Hepatocyte (in vitro differentiated cells): Measurements from ENCODE around the gene SORCS2. TPM values are rescaled to one million over a fixed set of nuclear protein-coding genes. Genes with fewer than 3 reads are reported as not detected.

Experiments used
- DNase-seq: peaks from one replicate; pipeline ENCODE4 v3.0.0-alpha.2; 2016; ENCODE audit warnings: low spot score
- H2AFZ ChIP-seq: fragments of 200-600 bp; sonication (generic); 2 replicates; pipeline ENCODE4 v1.6.0; 2016; ENCODE audit warnings: antibody characterized with exemption, mild to moderate bottlenecking
- H3K27ac ChIP-seq: fragments of 200-600 bp; sonication (generic); 2 replicates; pipeline ENCODE4 v1.5.1; 2016; ENCODE audit warnings: mild to moderate bottlenecking
- H3K27me3 ChIP-seq: fragments of 200-600 bp; sonication (generic); 2 replicates; pipeline ENCODE4 v1.6.1; 2016
- H3K36me3 ChIP-seq: fragments of 200-600 bp; sonication (generic); replicated peaks from 2 replicates; pipeline ENCODE4 v1.5.1; 2016; ENCODE audit warnings: low read depth; ENCODE audit not compliant: insufficient read depth
- H3K4me1 ChIP-seq: fragments of 200-600 bp; sonication (generic); 2 replicates; pipeline ENCODE4 v1.5.1; 2016; ENCODE audit warnings: mild to moderate bottlenecking, moderate library complexity; ENCODE audit not compliant: insufficient read depth
- H3K4me2 ChIP-seq: fragments of 200-600 bp; sonication (generic); 2 replicates; pipeline ENCODE4 v1.6.0; 2016
- H3K4me3 ChIP-seq: fragments of 200-600 bp; sonication (generic); 2 replicates; pipeline ENCODE4 v1.5.1; 2016; ENCODE audit warnings: mild to moderate bottlenecking
- H3K79me2 ChIP-seq: fragments of 200-600 bp; sonication (generic); 2 replicates; pipeline ENCODE4 v1.6.0; 2017; ENCODE audit warnings: mild to moderate bottlenecking
- H3K9me2 ChIP-seq: fragments of 200-600 bp; sonication (generic); replicated peaks from 2 replicates; pipeline ENCODE4 v1.6.0; 2017; ENCODE audit warnings: mild to moderate bottlenecking; ENCODE audit not compliant: insufficient read depth
- H3K9me3 ChIP-seq: fragments of 200-600 bp; sonication (generic); 2 replicates; pipeline ENCODE4 v1.5.1; 2016; ENCODE audit warnings: low read depth, mild to moderate bottlenecking
- H4K20me1 ChIP-seq: fragments of 200-600 bp; sonication (generic); 2 replicates; pipeline ENCODE4 v1.6.0; 2016; ENCODE audit warnings: mild to moderate bottlenecking; ENCODE audit not compliant: insufficient read depth, poor library complexity, severe bottlenecking
- EZH2 ChIP-seq: fragments of 200-600 bp; sonication (generic); IDR thresholded peaks from 2 replicates; pipeline ENCODE4 v1.6.1; 2016; ENCODE audit warnings: antibody characterized with exemption, mild to moderate bottlenecking, borderline replicate concordance
- EZH2phosphoT487 ChIP-seq: fragments of 200-600 bp; sonication (generic); IDR thresholded peaks from one replicate; pipeline ENCODE4 v1.6.1; 2018; ENCODE audit warnings: antibody characterized with exemption, mild to moderate bottlenecking, low read depth, moderate library complexity; ENCODE audit not compliant: unreplicated experiment, severe bottlenecking
- WGBS: methylation state at CpG from one replicate; pipeline ENCODE4 v1.1.6; 2016; ENCODE audit warnings: low lambda C conversion rate; ENCODE audit errors: missing lambda C conversion rate; 5-methylcytosine and 5-hydroxymethylcytosine counted together
- polyA plus RNA-seq: library from polyadenylated mRNA; unstranded; fragments of >200 nt; fragmentation: Nextera tagmentation; extraction: Ambion mirVana; gene quantifications from 2 replicates; pipeline ENCODE4 v1.2.1, GENCODE V29; 2016
- total RNA-seq: library from RNA; depleted of rRNA; stranded (reverse); fragments of >200 nt; gene quantifications from 2 replicates; pipeline ENCODE4 v1.2.3, GENCODE V29; 2014
- TF ChIP-seq, protein P1 (sequence below): fragments of 200-600 bp; sonication (generic); IDR thresholded peaks from 2 replicates; pipeline ENCODE4 v1.5.1; 2016; ENCODE audit warnings: antibody characterized with exemption, mild to moderate bottlenecking; ENCODE audit not compliant: poor library complexity

SORCS2 gene
- total and polyA plus RNA-seq, 2 experiments from 2014 or later: 1.6 to 4.8 TPM

DNA sequence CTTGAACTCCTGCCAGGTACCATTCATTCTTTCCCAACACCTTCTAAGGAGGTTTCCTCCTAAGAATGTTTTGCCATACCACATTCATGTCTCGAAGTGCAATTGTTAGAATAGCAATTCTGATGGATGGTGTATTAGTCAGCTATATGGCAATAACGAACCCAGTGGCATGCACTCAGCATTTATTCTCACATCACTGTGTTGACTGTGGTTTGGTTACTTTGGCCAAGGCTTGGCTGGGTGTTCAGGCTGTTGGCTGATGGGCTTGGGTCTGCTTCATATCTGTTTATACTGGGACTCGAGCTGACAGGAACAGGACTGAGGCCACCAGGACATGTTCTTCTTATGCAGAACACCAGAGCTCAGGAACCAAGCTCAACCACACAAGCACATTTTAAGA lies 210.7 kb downstream of the SORCS2 start:
- no peaks in the 10 kb centered on the region for H3K9me2 ChIP-seq
- TF ChIP-seq, protein P1, sequence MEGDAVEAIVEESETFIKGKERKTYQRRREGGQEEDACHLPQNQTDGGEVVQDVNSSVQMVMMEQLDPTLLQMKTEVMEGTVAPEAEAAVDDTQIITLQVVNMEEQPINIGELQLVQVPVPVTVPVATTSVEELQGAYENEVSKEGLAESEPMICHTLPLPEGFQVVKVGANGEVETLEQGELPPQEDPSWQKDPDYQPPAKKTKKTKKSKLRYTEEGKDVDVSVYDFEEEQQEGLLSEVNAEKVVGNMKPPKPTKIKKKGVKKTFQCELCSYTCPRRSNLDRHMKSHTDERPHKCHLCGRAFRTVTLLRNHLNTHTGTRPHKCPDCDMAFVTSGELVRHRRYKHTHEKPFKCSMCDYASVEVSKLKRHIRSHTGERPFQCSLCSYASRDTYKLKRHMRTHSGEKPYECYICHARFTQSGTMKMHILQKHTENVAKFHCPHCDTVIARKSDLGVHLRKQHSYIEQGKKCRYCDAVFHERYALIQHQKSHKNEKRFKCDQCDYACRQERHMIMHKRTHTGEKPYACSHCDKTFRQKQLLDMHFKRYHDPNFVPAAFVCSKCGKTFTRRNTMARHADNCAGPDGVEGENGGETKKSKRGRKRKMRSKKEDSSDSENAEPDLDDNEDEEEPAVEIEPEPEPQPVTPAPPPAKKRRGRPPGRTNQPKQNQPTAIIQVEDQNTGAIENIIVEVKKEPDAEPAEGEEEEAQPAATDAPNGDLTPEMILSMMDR: no peak
- TF ChIP-seq EZH2 (no peak), EZH2phosphoT487 (no peak)
- no peaks in the 10 kb centered on the region for H4K20me1 ChIP-seq
- H3K9me3 ChIP-seq: peaks cover 5% of the 10 kb centered on the region
- no peaks in the 10 kb centered on the region for H3K27me3 ChIP-seq
- H2AFZ ChIP-seq: no peak overlapping the region
- H3K4me1 ChIP-seq: peaks cover under 1% of the 10 kb centered on the region
- no peaks in the 10 kb centered on the region for H3K36me3 ChIP-seq
- H3K4me2 ChIP-seq: no peak overlapping the region
- no peak for DNase-seq
- no peak overlapping the region for H3K4me3 ChIP-seq
- 71% methylated on average over 3 of the region's 3 CpGs for WGBS
- peak overlapping the region; percentile 83 for H3K27ac ChIP-seq
- H3K79me2 ChIP-seq: no peaks in the 10 kb centered on the region

DNA sequence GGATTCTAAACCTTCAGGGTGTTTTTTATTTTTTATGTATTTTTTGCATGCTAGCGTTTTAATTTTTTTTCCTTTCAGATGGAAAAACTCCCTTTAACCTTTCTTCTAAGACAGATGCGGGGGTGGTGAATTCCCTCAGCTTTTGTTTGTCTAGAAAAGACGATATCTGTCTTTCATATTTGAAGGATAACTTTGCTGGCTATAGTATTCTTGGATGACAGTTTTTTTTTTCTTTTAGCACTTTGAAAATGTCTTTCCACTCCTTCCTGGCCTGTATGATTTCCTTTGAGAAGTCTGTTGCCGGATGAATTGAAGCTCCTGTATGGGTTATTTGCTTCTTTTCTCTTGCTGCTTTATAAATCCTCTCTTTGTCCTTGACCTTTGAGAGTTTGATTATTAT lies 215.8 kb downstream of the SORCS2 start:
- Histone ChIP-seq H3K36me3 (no peaks in the 10 kb centered on the region), H2AFZ (no peak overlapping the region), H3K9me3 (peaks cover 14% of the 10 kb centered on the region), H3K4me2 (no peak overlapping the region), H3K27ac (no peak overlapping the region), H3K79me2 (no peaks in the 10 kb centered on the region), H3K9me2 (no peaks in the 10 kb centered on the region), H3K4me1 (no peaks in the 10 kb centered on the region), H3K27me3 (no peaks in the 10 kb centered on the region), H3K4me3 (no peak overlapping the region), H4K20me1 (no peaks in the 10 kb centered on the region)
- TF ChIP-seq EZH2phosphoT487: no peak
- no peak for TF ChIP-seq EZH2
- TF ChIP-seq, protein P1: no peak
- no peak for DNase-seq
- WGBS: 91% methylated on average over 4 of the region's 4 CpGs

DNA sequence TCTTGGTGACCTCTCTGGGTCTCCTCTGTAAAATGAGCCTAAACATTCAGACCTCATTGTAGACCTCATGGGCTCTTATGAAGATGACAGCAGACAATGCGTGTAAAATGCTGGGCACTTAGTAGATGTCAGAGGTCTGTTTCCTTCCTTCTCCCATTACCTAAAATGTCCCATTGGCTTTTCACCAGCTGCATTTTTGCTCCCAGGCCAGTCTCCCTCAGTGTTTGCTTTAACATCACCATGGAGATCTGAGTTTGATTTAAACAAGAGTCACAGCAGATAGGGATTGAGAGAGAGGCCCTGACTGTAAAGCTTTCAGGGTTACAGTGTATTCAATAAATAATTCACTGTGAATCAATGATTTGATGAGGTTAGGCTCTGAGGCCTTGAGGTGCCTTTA lies 218.1 kb downstream of the SORCS2 start:
- no peak for DNase-seq
- H3K36me3 ChIP-seq: no peaks in the 10 kb centered on the region
- no peaks in the 10 kb centered on the region for H3K27me3 ChIP-seq
- no peak for TF ChIP-seq EZH2phosphoT487
- TF ChIP-seq, protein P1: no peak
- H3K4me3 ChIP-seq: no peak overlapping the region
- no peak overlapping the region for H3K4me2 ChIP-seq
- H3K4me1 ChIP-seq: peaks cover 7% of the 10 kb centered on the region
- H3K9me2 ChIP-seq: no peaks in the 10 kb centered on the region
- no peak overlapping the region for H2AFZ ChIP-seq
- H3K27ac ChIP-seq: peak overlapping the region; percentile 40
- 60% methylated on average over 1 of the region's 1 CpG for WGBS
- peaks cover 10% of the 10 kb centered on the region for H3K9me3 ChIP-seq
- H4K20me1 ChIP-seq: no peaks in the 10 kb centered on the region
- no peaks in the 10 kb centered on the region for H3K79me2 ChIP-seq

DNA sequence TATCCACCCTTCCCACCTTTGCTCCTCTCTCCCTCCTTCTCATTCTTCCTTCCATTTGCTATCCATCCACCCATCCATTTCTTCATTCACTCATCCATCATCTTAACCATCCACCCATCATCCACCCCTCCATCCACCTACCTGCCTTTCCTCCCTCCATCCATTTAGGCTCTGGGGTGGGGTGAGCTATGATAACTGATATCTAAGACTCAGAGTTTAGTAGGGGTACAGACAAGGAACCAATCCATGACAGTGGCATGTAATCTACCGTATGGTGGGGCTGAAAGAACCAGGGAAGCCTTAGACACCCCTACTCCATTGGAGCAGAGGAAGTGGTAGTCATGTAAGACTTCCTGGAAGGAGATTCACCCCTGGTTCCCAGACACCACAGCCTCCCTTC lies 219.2 kb downstream of the SORCS2 start:
- Histone ChIP-seq H3K4me3 (no peak overlapping the region), H4K20me1 (no peaks in the 10 kb centered on the region), H3K4me2 (no peak overlapping the region), H3K79me2 (no peaks in the 10 kb centered on the region), H3K9me3 (peaks cover 10% of the 10 kb centered on the region), H3K27me3 (no peaks in the 10 kb centered on the region), H3K9me2 (no peaks in the 10 kb centered on the region), H3K36me3 (no peaks in the 10 kb centered on the region), H2AFZ (no peak overlapping the region), H3K27ac (no peak overlapping the region), H3K4me1 (peaks cover 7% of the 10 kb centered on the region)
- no peak for TF ChIP-seq EZH2phosphoT487
- no peak for TF ChIP-seq EZH2
- TF ChIP-seq, protein P1: no peak
- DNase-seq: no peak
- WGBS: 87% methylated on average over 1 of the region's 1 CpG
